Uterine smooth muscle cell (primary cell): ENCODE measurements around the gene FOXN1. TPM values are rescaled to one million over a fixed set of nuclear protein-coding genes. Genes with fewer than 3 reads are reported as not detected.

ENCODE experiments used
- total RNA-seq: library from RNA; depleted of rRNA; stranded (reverse); fragments of >200 nt; gene quantifications from 2 replicates; pipeline ENCODE4 v1.2.3, GENCODE V29; 2014

Gene FOXN1
- total RNA-seq, result under 0.01 TPM in 1 of 2 replicates, not detected in the other

GRCh38 chr17:28505986-28506665 is at the start of gene FOXN1:
Gene FOXN1, plus strand, starts transcription at chr17:28506348. Its CDS starts 17,622 bp downstream, at chr17:28523970.

GRCh38 chr17:28473542-28473941 is 32.6 kb upstream of the FOXN1 start, which contains the start of gene SLC13A2:
Gene SLC13A2, plus strand, starts transcription at chr17:28473644. Its CDS starts 69 bp downstream, at chr17:28473713.

DNA sequence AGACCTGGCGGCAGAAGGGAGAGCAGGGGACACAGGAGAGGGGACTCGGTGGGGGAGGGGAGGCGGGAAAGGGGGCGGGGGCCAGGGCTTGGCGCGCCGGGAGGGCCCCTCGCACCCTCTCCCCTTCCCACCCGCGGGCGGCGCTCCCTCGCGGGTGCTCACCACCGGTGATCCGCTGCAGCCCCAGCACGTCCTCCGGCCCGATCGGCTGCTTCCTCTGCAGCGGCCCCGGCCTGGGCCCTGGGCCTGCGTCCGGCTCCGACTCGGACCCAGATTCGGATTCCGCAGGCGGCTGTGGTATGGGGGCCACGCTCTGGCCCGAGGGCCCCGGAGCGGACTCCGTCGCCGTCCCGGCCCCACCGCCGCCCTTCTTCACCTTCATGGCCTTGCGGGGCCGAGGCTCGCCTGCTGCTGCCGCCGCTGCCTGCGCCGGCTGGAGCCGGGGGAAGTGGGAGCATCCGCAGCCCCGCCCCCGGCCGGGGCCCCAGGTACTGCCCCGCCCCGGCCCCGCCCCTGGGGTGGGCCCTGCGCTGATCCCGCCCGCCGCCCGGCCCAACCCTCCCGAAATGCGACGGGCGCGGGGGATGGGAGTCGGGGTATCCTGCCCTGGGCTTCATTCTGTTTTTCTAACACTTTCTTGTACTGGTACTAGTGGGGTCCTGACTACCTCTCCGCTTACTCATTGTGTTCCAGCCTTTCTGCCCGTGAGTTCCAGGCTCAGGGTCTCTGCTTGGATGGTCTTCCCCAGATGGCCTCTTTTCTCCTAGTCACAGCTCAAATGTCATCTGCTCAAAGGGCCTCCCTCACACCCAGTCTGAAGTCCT is 46.2 kb downstream of the FOXN1 start, which contains the start of gene UNC119:
Gene UNC119 (minus strand): TSS at position 449 of the 824 bp plus-strand sequence. CDS start 67 bp downstream, at position 382.

GRCh38 chr17:28571361-28572122 is 65.4 kb downstream of the FOXN1 start, which contains the start of gene PIGS:
Gene PIGS, minus strand, starts transcription at chr17:28571524. Its CDS starts 28 bp downstream, at chr17:28571496.

GRCh38 chr17:28576758-28577465 is 70.8 kb downstream of the FOXN1 start, which contains the start of gene ALDOC:
Gene ALDOC, minus strand, starts transcription at chr17:28576895. Its CDS starts 1,363 bp downstream, at chr17:28575532.

Other genes with a start within 250 kb of the FOXN1 start
- 20.5 and 28.0 TPM in 2 replicates for gene TMEM97, start 187.1 kb upstream of the FOXN1 start, total RNA-seq
- 40.8 and 52.0 TPM in 2 replicates for gene IFT20, start 170.9 kb upstream of the FOXN1 start, total RNA-seq
- 15.9 and 17.7 TPM in 2 replicates for gene TNFAIP1, start 170.6 kb upstream of the FOXN1 start, total RNA-seq
- 70.9 and 82.6 TPM in 2 replicates for gene POLDIP2, start 148.8 kb upstream of the FOXN1 start, total RNA-seq
- gene SEBOX, start 141.1 kb upstream of the FOXN1 start, total RNA-seq, result not detected in 2 replicates
- 0.11 and 0.12 TPM in 2 replicates for gene VTN, start 136.0 kb upstream of the FOXN1 start, total RNA-seq
- gene SARM1, start 134.7 kb upstream of the FOXN1 start, total RNA-seq, result 7.2 and 9.0 TPM in 2 replicates
- gene SLC46A1, start 100.1 kb upstream of the FOXN1 start, total RNA-seq, result 3.1 and 5.5 TPM in 2 replicates
- not detected in 2 replicates for gene SLC13A2, start 32.7 kb upstream of the FOXN1 start, total RNA-seq
- gene UNC119, start 46.3 kb downstream of the FOXN1 start, total RNA-seq, result 14.1 and 23.4 TPM in 2 replicates
- 31.2 and 47.4 TPM in 2 replicates for gene PIGS, start 65.2 kb downstream of the FOXN1 start, total RNA-seq
- gene ALDOC, start 70.5 kb downstream of the FOXN1 start, total RNA-seq, result 56.9 and 110 TPM in 2 replicates
- gene SPAG5, start 92.7 kb downstream of the FOXN1 start, total RNA-seq, result 30.0 and 101 TPM in 2 replicates
- gene RSKR, start 107.8 kb downstream of the FOXN1 start, total RNA-seq, result 8.1 and 8.9 TPM in 2 replicates
- 144 and 149 TPM in 2 replicates for gene BLTP2, start 138.8 kb downstream of the FOXN1 start, total RNA-seq
- 42.5 and 44.0 TPM in 2 replicates for gene SDF2, start 155.6 kb downstream of the FOXN1 start, total RNA-seq
- gene SUPT6H, start 155.9 kb downstream of the FOXN1 start, total RNA-seq, result 53.9 and 56.0 TPM in 2 replicates
- 1.7 and 1.8 TPM in 2 replicates for gene PROCA1, start 205.5 kb downstream of the FOXN1 start, total RNA-seq
- 172 and 176 TPM in 2 replicates for gene RAB34, start 211.5 kb downstream of the FOXN1 start, total RNA-seq
- 638 and 677 TPM in 2 replicates for gene RPL23A, start 213.6 kb downstream of the FOXN1 start, total RNA-seq
- gene TLCD1, start 219.9 kb downstream of the FOXN1 start, total RNA-seq, result 2.0 and 3.8 TPM in 2 replicates
- 3.0 and 3.5 TPM in 2 replicates for gene NEK8, start 222.4 kb downstream of the FOXN1 start, total RNA-seq
- gene TRAF4, start 237.7 kb downstream of the FOXN1 start, total RNA-seq, result 13.4 and 30.5 TPM in 2 replicates